Measurements from ENCODE around the gene MARK2.
"Not testable (repeated sequence)": the region's sequence is repeated elsewhere in the genome, so short reads cannot be mapped to it uniquely, and the experiment has no call there.

Gene MARK2

GRCh38 chr11:63858628-63859550 lies 20.0 kb downstream of the MARK2 start:
- DNase-seq: no peak

GRCh38 chr11:63862923-63863322 lies 24.0 kb downstream of the MARK2 start:
- peak; percentile 15 for DNase-seq

GRCh38 chr11:63863620-63864019 lies 24.7 kb downstream of the MARK2 start:
- not testable (repeated sequence) for DNase-seq

GRCh38 chr11:63866211-63866610 lies 27.3 kb downstream of the MARK2 start:
- DNase-seq: no peak

- DNase-seq: no peak
Measured at GRCh38 chr11:63867511-63867910, 28.6 kb downstream of the MARK2 start.

- DNase-seq: no peak
Measured at GRCh38 chr11:63868399-63869064, 29.6 kb downstream of the MARK2 start.

- no peak for DNase-seq
Measured at GRCh38 chr11:63869171-63869591, 30.3 kb downstream of the MARK2 start.

- no peak for DNase-seq
Measured at GRCh38 chr11:63869683-63870082, 30.8 kb downstream of the MARK2 start.

GRCh38 chr11:63870351-63871140 lies 31.6 kb downstream of the MARK2 start:
- DNase-seq: no peak

GRCh38 chr11:63871962-63872799 lies 33.3 kb downstream of the MARK2 start:
- DNase-seq: no peak

GRCh38 chr11:63872800-63873197 lies 33.9 kb downstream of the MARK2 start:
- no peak for DNase-seq

GRCh38 chr11:63873311-63873710 lies 34.4 kb downstream of the MARK2 start:
- no peak for DNase-seq

- no peak for DNase-seq
Measured at GRCh38 chr11:63874511-63874910, 35.6 kb downstream of the MARK2 start.

- DNase-seq: no peak
Measured at GRCh38 chr11:63875506-63876065, 36.7 kb downstream of the MARK2 start.

GRCh38 chr11:63876616-63877015 lies 37.7 kb downstream of the MARK2 start:
- DNase-seq: no peak

- DNase-seq: no peak
Measured at GRCh38 chr11:63877658-63878241, 38.8 kb downstream of the MARK2 start.

GRCh38 chr11:63879598-63880402 lies 40.9 kb downstream of the MARK2 start:
- no peak for DNase-seq

- no peak for DNase-seq
Measured at GRCh38 chr11:63880403-63880790, 41.5 kb downstream of the MARK2 start.

- no peak for DNase-seq
Measured at GRCh38 chr11:63882555-63883242, 43.8 kb downstream of the MARK2 start.

- DNase-seq: no peak
Measured at GRCh38 chr11:63883791-63884190, 44.9 kb downstream of the MARK2 start.

All from NCI-H748 treated with DMSO at 0.1 percent for 48 hours (cell line).